Colonic mucosa (tissue), 4 donors: ENCODE data around the gene NRG3. TPM values are rescaled to one million over a fixed set of nuclear protein-coding genes. Genes with fewer than 3 reads are reported as not detected.

Experiments used
- DNase-seq: peaks from one replicate; pipeline ENCODE4 v3.0.0-alpha.2; 2020
- H3K27ac ChIP-seq: fragments of 200-600 bp; one replicate; pipeline ENCODE4 v1.8.0; 2021
- H3K27me3 ChIP-seq: fragments of 200-600 bp; one replicate; pipeline ENCODE4 v1.8.0; 2021
- H3K36me3 ChIP-seq: fragments of 200-600 bp; one replicate; pipeline ENCODE4 v1.8.0; 2021
- H3K4me1 ChIP-seq: fragments of 200-600 bp; one replicate; pipeline ENCODE4 v1.8.0; 2021; ENCODE audit warnings: mild to moderate bottlenecking
- H3K4me3 ChIP-seq: fragments of 200-600 bp; one replicate; pipeline ENCODE4 v1.8.0; 2021
- H3K9ac ChIP-seq, 2 donors: one replicate each; pipeline ENCODE4 v1.7.0; 2013; ENCODE audit warnings: control low read depth in 2 of 2, low read depth in 2 of 2, low read length in 2 of 2
- H3K9me3 ChIP-seq: fragments of 200-600 bp; one replicate; pipeline ENCODE4 v1.8.0; 2021
- CTCF ChIP-seq: fragments of 200-600 bp; IDR thresholded peaks from one replicate; pipeline ENCODE4 v1.8.0; 2022; ENCODE audit warnings: antibody characterized with exemption, mild to moderate bottlenecking
- intact Hi-C: fragments of 100-400 bp; cut with DNase I; formaldehyde crosslinking; loops from one replicate; pipeline ENCODE4 v1.14.1; 2022
- total RNA-seq, 2 donors: library from RNA; stranded (reverse); fragmentation: NEBNext Ultra II Directional in 1 of 2; extraction: Animal tissue kit (Norgen Biotek cat#: 25700) in 1 of 2; gene quantifications; one replicate each; pipeline ENCODE4 v1.2.1, GENCODE V29; 2021
- donor health status: healthy.
- donor health status: DM: no; HTN: no; CAD: no.
- donor health status: DM: no; HTN: no; CAD: no.

NRG3 gene
- total RNA-seq, 2 donors from 2014 or later = 0.24 TPM; not detected in 1

- no peak overlapping the region for H3K27ac ChIP-seq
- no peaks in the 10 kb centered on the region for H3K36me3 ChIP-seq
- no peak for DNase-seq
- no peak overlapping the region for H3K4me3 ChIP-seq
- TF ChIP-seq CTCF = no peak
- no peak overlapping the region for H3K9ac ChIP-seq
- H3K9me3 ChIP-seq = no peaks in the 10 kb centered on the region
- H3K4me1 ChIP-seq = no peaks in the 10 kb centered on the region
- H3K27me3 ChIP-seq = no peaks in the 10 kb centered on the region
- intact Hi-C loops = no loop called here
These were observed 217.1 kb downstream of the NRG3 start for GRCh38 chr10:82092111-82092510.

- Histone ChIP-seq H3K27ac (no peak overlapping the region), H3K4me1 (no peaks in the 10 kb centered on the region), H3K9me3 (no peaks in the 10 kb centered on the region), H3K9ac (no peak overlapping the region), H3K36me3 (no peaks in the 10 kb centered on the region), H3K4me3 (no peak overlapping the region), H3K27me3 (no peaks in the 10 kb centered on the region)
- TF ChIP-seq CTCF = no peak
- no peak for DNase-seq
- intact Hi-C loops = no loop called here
These were observed 249.7 kb downstream of the NRG3 start for GRCh38 chr10:82124713-82125112.

GRCh38 chr10:82128527-82128926 lies 253.5 kb downstream of the NRG3 start:
- H3K36me3 ChIP-seq = no peaks in the 10 kb centered on the region
- H3K4me1 ChIP-seq = no peaks in the 10 kb centered on the region
- H3K4me3 ChIP-seq = no peak overlapping the region
- no peak for DNase-seq
- H3K27ac ChIP-seq = no peak overlapping the region
- H3K9me3 ChIP-seq = no peaks in the 10 kb centered on the region
- no peak overlapping the region for H3K9ac ChIP-seq
- no peak for TF ChIP-seq CTCF
- no peaks in the 10 kb centered on the region for H3K27me3 ChIP-seq
- intact Hi-C loops = no loop called here

- no peak for TF ChIP-seq CTCF
- H3K9ac ChIP-seq = no peak overlapping the region
- no peaks in the 10 kb centered on the region for H3K9me3 ChIP-seq
- H3K4me3 ChIP-seq = no peak overlapping the region
- no peak overlapping the region for H3K27ac ChIP-seq
- H3K4me1 ChIP-seq = no peaks in the 10 kb centered on the region
- no peak for DNase-seq
- intact Hi-C loops = no loop called here
- H3K36me3 ChIP-seq = no peaks in the 10 kb centered on the region
- H3K27me3 ChIP-seq = no peaks in the 10 kb centered on the region
These were observed 261.1 kb downstream of the NRG3 start for GRCh38 chr10:82136103-82136502.

- Histone ChIP-seq H3K27ac (no peak overlapping the region), H3K27me3 (no peaks in the 10 kb centered on the region), H3K36me3 (no peaks in the 10 kb centered on the region), H3K9ac (no peak overlapping the region), H3K4me3 (no peak overlapping the region), H3K4me1 (no peaks in the 10 kb centered on the region), H3K9me3 (no peaks in the 10 kb centered on the region)
- no peak for TF ChIP-seq CTCF
- DNase-seq = no peak
- intact Hi-C loops = no loop called here
These were observed 269.2 kb downstream of the NRG3 start for GRCh38 chr10:82144153-82144552.

- Histone ChIP-seq H3K9ac (no peak overlapping the region), H3K9me3 (no peaks in the 10 kb centered on the region), H3K27ac (no peak overlapping the region), H3K36me3 (no peaks in the 10 kb centered on the region), H3K4me1 (no peaks in the 10 kb centered on the region), H3K27me3 (no peaks in the 10 kb centered on the region), H3K4me3 (no peak overlapping the region)
- intact Hi-C loops = no loop called here
- no peak for DNase-seq
- TF ChIP-seq CTCF = no peak
These were observed 273.8 kb downstream of the NRG3 start for GRCh38 chr10:82148764-82149163.
